Mucosa of rectum (tissue), 2 donors: ENCODE data around the gene NME3.
"Not testable (repeated sequence)": the region's sequence is repeated elsewhere in the genome, so short reads cannot be mapped to it uniquely, and the experiment has no call there.

ENCODE experiments used
- H3K27ac ChIP-seq, 2 donors: one replicate each; pipeline ENCODE4 v1.7.0; 2013; ENCODE audit warnings: inconsistent platforms in 2 of 2, low read depth in 2 of 2, low read length in 2 of 2
- H3K27me3 ChIP-seq, 2 donors: one replicate each; pipeline ENCODE4 v1.7.0; 2013; ENCODE audit warnings: low read length in 2 of 2; ENCODE audit not compliant: control insufficient read depth in 2 of 2, insufficient read depth in 2 of 2
- H3K36me3 ChIP-seq, 2 donors: one replicate each; pipeline ENCODE4 v1.7.0; 2013; ENCODE audit warnings: low read length in 2 of 2; ENCODE audit not compliant: control insufficient read depth in 2 of 2, insufficient read depth in 2 of 2
- H3K4me1 ChIP-seq, 2 donors: one replicate each; pipeline ENCODE4 v1.7.0; 2013; ENCODE audit warnings: low read length in 2 of 2, mild to moderate bottlenecking in 1 of 2; ENCODE audit not compliant: control insufficient read depth in 2 of 2, insufficient read depth in 2 of 2
- H3K4me3 ChIP-seq, 2 donors: one replicate each; pipeline ENCODE4 v1.7.0; 2013; ENCODE audit warnings: low read length in 2 of 2
- H3K9ac ChIP-seq, 2 donors: one replicate each; pipeline ENCODE4 v1.7.0; 2013; ENCODE audit warnings: low read length in 2 of 2, low read depth in 1 of 2, mild to moderate bottlenecking in 1 of 2
- H3K9me3 ChIP-seq, 2 donors: one replicate each; pipeline ENCODE4 v1.7.0; 2013; ENCODE audit warnings: low read length in 2 of 2; ENCODE audit not compliant: control insufficient read depth in 2 of 2
- donor health status: healthy.
- donor health status: Normal muscosa, but diverticular disease.

Gene NME3

GRCh38 chr16:1815461-1815860 lies 44.1 kb upstream of the NME3 start:
- Histone ChIP-seq H3K4me1 (no peaks in the 10 kb centered on the region), H3K36me3 (peaks cover 21 to 32% of the 10 kb centered on the region in 2 donors), H3K9ac (no peak overlapping the region), H3K4me3 (no peak overlapping the region), H3K27ac (no peak overlapping the region), H3K9me3 (no peaks in the 10 kb centered on the region), H3K27me3 (no peaks in the 10 kb centered on the region)

- peaks cover 27 to 39% of the 10 kb centered on the region in 2 donors for H3K36me3 ChIP-seq
- no peaks in the 10 kb centered on the region for H3K9me3 ChIP-seq
- H3K27me3 ChIP-seq: no peaks in the 10 kb centered on the region
- no peak overlapping the region for H3K4me3 ChIP-seq
- peak overlapping the region in 1 of 2 donors; percentile 6 for H3K9ac ChIP-seq
- no peaks in the 10 kb centered on the region for H3K4me1 ChIP-seq
- no peak overlapping the region for H3K27ac ChIP-seq
These were observed 41.4 kb upstream of the NME3 start for GRCh38 chr16:1812732-1813163.

GRCh38 chr16:1810536-1810935 lies 39.2 kb upstream of the NME3 start:
- H3K9me3 ChIP-seq: no peaks in the 10 kb centered on the region
- H3K27me3 ChIP-seq: no peaks in the 10 kb centered on the region
- no peak overlapping the region for H3K27ac ChIP-seq
- H3K36me3 ChIP-seq: peaks cover 17 to 29% of the 10 kb centered on the region in 2 donors
- no peak overlapping the region for H3K9ac ChIP-seq
- no peaks in the 10 kb centered on the region for H3K4me1 ChIP-seq
- H3K4me3 ChIP-seq: no peak overlapping the region

GRCh38 chr16:1810106-1810505 lies 38.8 kb upstream of the NME3 start:
- Histone ChIP-seq H3K9me3 (no peaks in the 10 kb centered on the region), H3K36me3 (peaks cover 14 to 25% of the 10 kb centered on the region in 2 donors)

GRCh38 chr16:1809281-1809801 lies 38.0 kb upstream of the NME3 start:
- Histone ChIP-seq H3K4me3 (no peak overlapping the region), H3K9me3 (no peaks in the 10 kb centered on the region), H3K4me1 (no peaks in the 10 kb centered on the region), H3K27me3 (no peaks in the 10 kb centered on the region), H3K9ac (no peak overlapping the region), H3K27ac (no peak overlapping the region), H3K36me3 (peaks cover 14 to 25% of the 10 kb centered on the region in 2 donors)

More at GRCh38 chr16:1810106-1810505, 38.8 kb upstream of the NME3 start:
- Histone ChIP-seq H3K27ac (no peak overlapping the region), H3K4me3 (no peak overlapping the region), H3K4me1 (no peaks in the 10 kb centered on the region), H3K9ac (no peak overlapping the region), H3K27me3 (no peaks in the 10 kb centered on the region)

- Histone ChIP-seq H3K9me3 (no peaks in the 10 kb centered on the region), H3K27ac (no peak overlapping the region), H3K36me3 (peaks cover 14 to 23% of the 10 kb centered on the region in 2 donors), H3K4me3 (no peak overlapping the region), H3K4me1 (no peaks in the 10 kb centered on the region), H3K27me3 (no peaks in the 10 kb centered on the region), H3K9ac (no peak overlapping the region)
These were observed 37.3 kb upstream of the NME3 start for GRCh38 chr16:1808691-1809090.

GRCh38 chr16:1807626-1808025 lies 36.3 kb upstream of the NME3 start:
- Histone ChIP-seq H3K4me1 (no peaks in the 10 kb centered on the region), H3K9ac (no peak overlapping the region), H3K27me3 (no peaks in the 10 kb centered on the region), H3K4me3 (no peak overlapping the region), H3K36me3 (peaks cover 14 to 23% of the 10 kb centered on the region in 2 donors), H3K9me3 (no peaks in the 10 kb centered on the region), H3K27ac (no peak overlapping the region)

GRCh38 chr16:1800701-1801100 lies 29.4 kb upstream of the NME3 start:
- no peaks in the 10 kb centered on the region for H3K36me3 ChIP-seq
- no peaks in the 10 kb centered on the region for H3K9me3 ChIP-seq
- H3K4me1 ChIP-seq: no peaks in the 10 kb centered on the region
- no peak overlapping the region for H3K9ac ChIP-seq
- no peak overlapping the region for H3K4me3 ChIP-seq
- no peaks in the 10 kb centered on the region for H3K27me3 ChIP-seq
- no peak overlapping the region for H3K27ac ChIP-seq

- H3K9me3 ChIP-seq, H3K27ac ChIP-seq, H3K27me3 ChIP-seq, H3K4me3 ChIP-seq, H3K9ac ChIP-seq, H3K36me3 ChIP-seq, H3K4me1 ChIP-seq: not testable (repeated sequence)
These were observed 27.9 kb upstream of the NME3 start for GRCh38 chr16:1799263-1799662.

- H3K27ac ChIP-seq: no peak overlapping the region
- H3K4me1 ChIP-seq: no peaks in the 10 kb centered on the region
- H3K36me3 ChIP-seq: no peaks in the 10 kb centered on the region
- no peaks in the 10 kb centered on the region for H3K9me3 ChIP-seq
- no peak overlapping the region for H3K4me3 ChIP-seq
- H3K27me3 ChIP-seq: no peaks in the 10 kb centered on the region
- H3K9ac ChIP-seq: no peak overlapping the region
These were observed 23.7 kb upstream of the NME3 start for GRCh38 chr16:1794908-1795666.
